HG02588 (cell line): ENCODE measurements around the gene CFAP206.

Experiments
- ATAC-seq: cut with Tn5 transposase; IDR thresholded peaks from one replicate; pipeline ENCODE4 v1.9.1; 2021; ENCODE audit warnings: mild to moderate bottlenecking, moderate library complexity; ENCODE audit not compliant: unreplicated experiment

The CFAP206 gene, protein sequence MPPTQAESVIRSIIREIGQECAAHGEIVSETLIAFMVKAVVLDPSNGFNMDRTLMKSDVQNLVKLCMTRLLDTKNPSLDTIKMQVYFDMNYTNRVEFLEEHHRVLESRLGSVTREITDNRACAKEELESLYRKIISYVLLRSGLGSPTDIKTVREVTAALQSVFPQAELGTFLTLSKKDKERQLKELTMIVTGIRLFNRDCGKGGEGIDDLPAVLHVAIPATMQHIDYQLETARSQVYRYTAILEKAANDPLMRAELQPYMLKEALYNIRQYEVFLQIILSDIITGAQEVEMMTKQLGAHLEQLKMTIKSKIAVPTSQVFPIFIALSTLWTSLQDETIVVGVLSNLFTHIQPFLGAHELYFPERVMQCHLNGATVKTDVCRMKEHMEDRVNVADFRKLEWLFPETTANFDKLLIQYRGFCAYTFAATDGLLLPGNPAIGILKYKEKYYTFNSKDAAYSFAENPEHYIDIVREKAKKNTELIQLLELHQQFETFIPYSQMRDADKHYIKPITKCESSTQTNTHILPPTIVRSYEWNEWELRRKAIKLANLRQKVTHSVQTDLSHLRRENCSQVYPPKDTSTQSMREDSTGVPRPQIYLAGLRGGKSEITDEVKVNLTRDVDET

DNA sequence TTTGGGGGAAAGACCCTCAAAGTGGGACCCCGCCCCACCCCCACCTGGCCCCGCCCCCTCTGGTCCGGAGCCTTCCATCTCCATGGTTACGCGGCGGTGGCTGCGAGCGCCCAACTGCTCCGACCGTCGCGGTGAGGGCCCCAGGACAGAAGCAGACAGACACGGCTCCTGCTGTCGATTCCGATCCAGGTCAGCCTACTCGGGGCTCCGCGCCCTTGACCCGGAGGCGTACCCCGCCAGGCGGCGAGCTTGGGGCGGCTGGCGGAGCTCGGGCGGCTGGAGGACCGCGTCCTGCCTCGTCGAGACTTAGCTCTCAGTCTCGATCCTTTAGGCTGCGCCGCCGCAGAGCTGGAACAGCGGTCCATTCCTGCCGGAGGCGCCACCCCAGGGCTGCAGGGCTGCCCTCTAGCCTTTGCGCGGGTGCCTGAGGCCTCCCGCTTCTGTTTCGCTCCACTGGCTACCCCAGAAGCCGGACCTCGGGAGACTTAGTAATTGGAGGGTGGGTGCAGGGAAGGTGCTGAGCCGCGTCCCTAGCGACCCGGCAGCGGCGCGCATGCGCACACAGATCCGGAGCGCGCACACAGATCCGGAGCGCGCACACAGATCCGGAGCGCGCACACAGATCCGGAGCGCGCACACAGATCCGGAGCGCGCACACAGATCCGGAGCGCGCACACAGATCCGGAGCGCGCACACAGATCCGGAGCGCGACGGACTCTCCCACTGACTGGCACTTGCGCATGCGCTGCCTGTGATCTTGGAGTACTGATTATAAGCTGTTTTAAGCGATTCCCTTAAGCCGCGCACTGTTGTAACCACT is at the start of gene CFAP206:
Gene CFAP206 (plus strand): TSS at position 72 of the 820 bp plus-strand sequence. CDS start 1,868 bp downstream, outside the sequence.
- peak; percentile 82 for ATAC-seq

DNA sequence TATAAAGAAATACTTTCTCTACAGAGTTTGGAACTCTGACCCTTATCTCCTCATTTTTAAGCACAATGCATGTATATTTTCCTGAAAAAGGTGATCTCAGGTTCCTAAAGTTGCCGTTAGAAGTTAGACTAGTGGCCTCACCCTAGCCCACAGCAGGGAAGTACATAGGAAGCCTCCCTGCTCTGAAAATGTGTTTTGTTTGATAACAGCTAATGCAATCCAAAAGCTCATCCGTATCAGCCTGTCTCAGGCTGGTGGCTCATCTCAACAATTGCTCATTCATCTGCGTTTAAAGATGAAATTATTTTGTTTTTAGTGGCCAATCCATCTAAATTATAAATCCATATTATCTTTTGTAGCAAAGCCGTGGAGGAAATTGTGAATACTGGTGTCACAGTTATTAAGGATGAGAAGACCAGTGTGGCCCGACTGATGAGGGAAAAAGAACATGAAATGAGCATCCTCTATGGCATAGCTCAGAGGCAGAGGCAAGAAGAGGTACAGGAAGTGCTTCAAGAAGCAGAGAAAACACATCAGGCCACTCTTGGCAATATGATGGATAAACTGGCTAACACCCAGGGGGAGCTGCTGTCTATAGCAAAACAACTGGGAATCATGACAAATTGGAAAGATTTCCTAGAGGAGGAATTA is 43.0 kb upstream of the CFAP206 start:
- no peak for ATAC-seq

DNA sequence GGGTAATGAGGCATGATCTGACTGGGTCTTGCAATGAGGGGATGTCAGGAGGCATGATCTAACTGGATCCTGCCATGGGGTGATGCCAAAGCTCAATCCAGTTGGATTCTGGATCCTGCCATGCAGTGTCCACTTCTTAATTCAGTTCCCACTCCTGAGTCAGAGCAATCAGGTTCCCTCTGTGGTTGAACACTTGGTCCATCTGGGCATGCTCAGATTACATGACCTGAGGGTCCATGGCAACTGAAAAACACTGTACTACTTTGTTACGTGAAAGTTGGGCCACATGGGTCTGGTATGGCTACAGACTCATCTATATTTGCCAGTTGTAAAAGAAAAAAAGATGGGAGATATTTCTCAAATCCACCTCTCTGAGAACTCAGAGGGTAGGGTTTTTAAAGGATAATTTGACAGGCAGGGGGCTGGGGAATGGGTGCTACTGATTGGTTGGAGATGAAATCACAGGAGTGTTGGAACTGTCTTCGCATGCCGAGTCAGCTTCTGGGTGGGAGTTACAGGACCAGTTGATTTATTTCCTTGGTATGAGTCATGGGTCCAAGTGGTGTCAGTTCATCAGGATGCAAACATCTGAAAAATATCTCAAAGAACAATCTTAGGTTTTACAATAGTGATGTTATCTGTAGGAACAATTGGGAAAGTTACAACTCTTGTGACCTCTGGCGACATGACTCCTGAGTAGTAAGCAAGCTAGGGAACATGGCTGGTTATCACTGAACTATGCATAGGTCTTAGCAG is 41.5 kb upstream of the CFAP206 start:
- no peak for ATAC-seq

DNA sequence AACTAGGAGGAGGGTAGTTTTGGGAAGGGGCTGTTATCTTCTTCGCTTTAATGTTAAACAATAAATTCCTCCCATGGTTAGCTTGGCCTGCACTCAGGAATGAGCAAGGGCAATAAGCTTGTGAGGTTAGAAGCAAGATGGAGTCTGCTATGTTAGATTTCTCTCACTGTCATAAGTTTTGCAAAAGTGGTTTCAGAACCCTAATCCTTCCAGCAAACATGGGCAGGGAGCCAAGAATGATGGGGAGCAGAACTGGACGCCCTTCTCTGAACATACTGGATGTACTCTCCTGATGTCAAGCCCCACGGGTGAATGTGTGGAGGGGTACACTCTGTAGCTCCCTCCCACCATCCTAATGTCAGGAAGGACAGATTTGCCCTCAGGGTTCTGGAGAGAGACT is 40.9 kb upstream of the CFAP206 start:
- ATAC-seq = no peak

DNA sequence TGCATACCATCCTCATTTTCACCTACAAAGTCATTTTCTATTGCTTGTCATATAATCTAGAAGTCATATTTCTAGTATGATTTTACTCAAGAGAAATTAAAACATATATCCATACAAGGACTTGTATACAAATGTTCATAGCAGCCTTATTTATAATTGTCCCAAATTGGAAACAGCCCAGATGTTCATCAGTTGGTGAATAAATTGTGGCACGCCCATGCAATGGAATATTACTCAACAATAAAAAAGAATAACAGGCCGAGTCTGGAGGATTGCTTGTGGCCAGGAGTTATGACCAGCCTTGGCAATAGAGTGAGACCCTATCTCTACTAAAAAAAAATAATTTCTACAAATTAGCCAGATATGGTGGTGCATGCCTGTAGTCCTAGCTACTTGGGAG is 34.4 kb upstream of the CFAP206 start:
- ATAC-seq = no peak

DNA sequence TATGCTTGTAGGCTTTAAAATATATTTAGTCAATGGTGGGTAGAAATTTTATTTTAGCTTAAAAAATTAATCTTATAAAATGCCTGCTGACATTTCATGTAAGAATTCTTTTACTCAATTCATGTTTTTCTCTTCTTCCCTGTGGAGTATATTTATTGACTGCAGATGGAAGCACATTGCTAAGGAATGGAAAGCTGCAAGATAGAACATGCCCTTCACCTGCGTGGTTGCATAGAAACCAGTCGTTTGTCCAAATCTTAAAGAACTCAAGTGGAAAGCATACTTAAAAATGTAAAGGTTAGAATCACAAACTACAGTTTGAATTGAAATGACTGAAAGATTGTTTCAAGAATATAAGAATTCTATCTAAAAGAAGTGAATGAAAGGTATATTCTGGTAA is 32.5 kb upstream of the CFAP206 start:
- ATAC-seq = no peak

DNA sequence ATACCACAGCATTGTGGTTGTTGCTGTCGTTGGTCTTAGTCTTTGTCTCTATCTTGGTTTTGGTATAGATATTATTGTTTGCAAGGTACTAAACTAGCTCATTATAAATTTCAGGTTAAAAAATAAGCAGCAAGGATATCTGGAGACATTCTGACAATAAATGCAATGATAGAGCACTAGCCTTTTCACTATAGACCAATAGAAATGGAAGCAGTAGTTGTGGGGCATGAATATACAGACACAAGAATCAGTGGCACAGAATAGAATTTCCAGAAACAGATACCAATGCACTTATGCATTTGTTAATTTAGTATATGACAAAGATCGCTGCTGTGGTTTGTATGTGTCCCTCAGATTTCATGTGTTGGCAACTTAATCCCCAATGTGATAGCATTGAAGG is 31.1 kb upstream of the CFAP206 start:
- ATAC-seq = no peak

DNA sequence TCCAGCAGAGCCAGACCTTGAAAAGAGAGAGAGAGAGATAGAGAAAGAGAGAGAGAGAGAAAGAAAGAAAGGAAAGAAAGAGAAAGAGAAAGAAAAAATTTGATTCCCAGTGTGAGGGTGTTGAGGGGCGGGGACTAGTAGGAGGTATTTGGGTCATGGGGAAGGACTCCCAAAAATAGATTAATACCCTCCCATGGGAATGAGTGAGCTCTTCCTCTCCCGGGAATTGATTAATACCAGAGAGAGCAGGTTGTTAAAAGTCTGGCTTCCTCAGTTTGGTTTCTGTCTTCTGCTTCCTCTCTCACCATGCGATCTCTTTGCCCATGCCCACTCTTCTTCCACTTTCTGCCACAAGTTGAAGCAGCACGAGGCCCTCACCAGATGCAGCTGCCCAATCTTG is 28.8 kb upstream of the CFAP206 start:
- ATAC-seq = no peak

DNA sequence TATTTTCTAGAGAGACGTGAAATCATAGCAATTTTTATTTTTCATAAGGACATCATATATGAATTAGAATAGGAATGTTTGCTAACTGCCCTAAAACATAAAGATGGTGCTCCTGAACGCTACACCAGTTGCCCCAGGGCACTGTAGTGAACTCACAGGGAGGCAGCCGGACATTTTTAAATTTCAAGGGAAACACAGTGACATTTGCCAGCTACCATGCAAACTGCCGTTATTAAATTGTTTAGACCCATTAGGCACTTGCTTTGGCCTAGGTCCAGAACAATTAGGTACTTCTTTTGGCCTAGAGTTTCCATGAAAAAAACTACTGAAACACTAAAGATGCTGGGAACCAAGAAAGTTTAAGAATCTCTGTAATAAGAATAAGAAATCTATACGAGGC is 24.9 kb upstream of the CFAP206 start:
- ATAC-seq = no peak

DNA sequence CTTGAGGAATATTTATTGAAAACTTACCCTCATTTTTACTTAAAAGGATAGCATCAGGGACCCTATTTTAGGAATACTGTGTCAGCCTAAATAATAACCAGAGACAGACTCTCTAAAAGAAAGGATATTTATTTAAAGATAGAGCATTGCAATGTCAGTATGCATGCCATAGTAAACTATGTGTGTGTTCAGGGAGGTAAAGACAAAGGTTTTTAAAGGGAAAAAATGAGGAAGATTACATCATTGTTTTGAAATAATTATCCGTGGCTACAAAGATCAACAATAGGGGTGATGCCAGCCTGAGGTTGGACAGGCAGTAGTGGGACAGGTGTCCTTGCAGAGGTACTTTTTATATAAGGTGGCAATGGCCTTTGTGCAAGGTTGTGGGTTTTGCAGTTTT is 23.7 kb upstream of the CFAP206 start:
- no peak for ATAC-seq

DNA sequence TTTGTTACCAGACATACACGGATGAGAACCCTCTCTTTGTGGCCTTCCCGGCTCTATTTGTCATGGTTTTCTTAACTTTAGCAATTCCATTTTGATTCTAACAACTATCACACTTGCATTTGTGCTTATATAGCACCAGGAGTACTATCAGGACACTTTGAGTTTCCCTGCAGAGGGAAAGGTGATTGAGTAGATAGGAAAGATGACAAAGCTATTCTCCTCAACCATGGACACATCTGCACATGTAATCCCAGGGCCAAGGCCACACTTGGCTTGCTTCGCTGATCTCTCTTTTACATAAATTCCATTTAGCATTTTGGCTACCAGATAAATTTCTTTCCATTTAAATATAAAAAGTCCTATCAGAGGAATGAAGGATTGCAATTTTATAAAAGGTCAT is 23.3 kb upstream of the CFAP206 start:
- no peak for ATAC-seq

DNA sequence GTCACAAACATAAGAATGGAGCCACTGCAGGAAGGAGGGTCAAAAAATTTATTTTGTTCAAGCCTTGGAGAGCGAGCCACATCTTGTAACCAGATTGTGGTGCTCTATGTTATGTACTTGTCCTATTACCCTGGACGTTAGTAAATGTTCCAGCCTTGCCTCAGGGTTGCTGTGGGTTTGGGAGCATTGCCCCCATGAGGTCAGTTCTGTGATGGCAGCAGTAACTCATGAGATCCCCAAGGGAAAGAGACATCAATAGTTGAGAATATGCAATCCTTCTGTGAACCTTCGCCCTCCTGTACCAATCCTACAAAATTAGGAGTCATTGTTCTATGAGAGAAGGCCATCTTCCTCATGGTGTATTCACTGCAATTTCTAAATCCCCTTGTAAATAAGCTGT is 16.4 kb upstream of the CFAP206 start:
- peak; percentile 53 for ATAC-seq

DNA sequence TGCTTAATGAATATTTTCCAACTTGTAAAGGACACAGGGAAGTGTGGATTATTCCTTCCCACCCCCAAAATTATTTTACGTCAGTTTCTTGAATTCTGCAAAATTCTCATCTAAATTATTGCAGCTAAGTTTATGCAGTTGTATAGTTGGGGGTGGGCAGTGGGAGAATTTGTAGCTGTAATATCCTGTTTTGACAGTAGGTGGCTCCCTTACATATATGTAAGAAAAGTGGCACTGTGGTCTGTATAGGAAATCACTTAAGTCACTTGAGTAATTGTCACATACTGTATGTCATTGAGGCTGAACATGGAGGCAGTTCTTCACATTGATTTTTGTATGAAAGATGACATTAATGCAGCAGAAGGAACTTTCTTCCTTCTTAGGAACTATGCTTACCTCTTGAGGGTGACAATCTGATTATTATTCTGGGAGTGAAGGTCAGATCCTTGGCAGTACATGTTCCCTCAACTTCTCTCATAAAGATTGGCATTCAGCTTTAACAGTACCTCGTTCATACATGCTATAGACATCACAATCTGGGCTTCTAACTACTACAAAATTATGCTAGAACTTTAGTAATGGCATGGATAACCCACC is 14.6 kb upstream of the CFAP206 start:
- peak; percentile 72 for ATAC-seq

DNA sequence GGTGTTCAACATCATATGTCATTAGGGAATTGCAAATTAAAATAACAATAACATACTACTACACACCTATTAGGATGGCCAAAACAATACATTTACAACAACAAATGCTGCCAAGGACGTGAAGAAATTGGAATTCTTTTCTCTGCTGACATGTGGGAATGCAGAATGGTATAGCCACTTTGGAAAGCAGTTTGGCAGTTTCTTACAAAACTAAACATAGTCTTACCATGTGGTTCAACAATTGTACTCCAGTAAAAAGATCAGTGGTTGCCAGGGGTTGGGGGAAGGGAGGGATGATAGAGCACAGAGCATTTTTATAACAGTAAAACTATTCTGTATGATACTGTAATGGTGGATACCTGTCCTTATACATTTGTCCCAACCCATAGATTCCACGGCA is 12.3 kb upstream of the CFAP206 start:
- no peak for ATAC-seq

DNA sequence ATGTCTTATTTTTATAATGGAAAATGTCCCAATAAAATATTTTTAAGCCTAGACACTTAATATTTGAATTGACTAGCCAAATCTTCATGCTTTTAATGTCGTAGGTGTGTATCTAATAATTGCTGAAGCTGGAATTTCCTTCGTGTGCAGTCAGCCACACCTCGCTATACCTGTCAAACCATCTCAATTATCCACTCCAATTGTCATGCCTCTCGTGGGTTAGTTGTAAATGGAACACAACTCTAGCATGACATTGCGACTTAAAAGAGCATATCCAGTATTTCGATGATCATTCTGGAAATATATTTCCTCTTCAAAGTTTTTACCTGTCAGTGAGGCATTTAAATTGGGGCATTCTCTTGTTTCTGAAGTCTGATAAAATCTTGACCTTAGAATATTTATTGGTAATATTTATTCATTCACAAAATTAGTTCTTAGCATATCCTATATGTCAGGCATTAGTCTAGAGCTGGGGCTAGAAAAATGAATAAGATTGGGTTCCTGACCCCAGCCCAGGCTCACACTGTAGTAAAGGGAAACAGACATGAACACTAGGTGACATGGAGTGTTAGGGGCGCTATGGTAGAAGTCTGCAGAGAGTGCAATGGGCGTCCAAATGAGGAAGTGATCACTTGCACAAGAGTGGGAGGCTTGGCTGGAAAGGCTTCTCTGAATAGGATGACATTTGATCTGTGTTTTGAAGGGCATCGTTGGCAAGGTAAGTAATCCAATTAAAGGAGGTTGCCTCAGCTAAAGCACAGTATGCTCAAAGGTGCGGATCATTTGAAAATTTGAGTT is 11.0 kb upstream of the CFAP206 start:
- no peak for ATAC-seq

DNA sequence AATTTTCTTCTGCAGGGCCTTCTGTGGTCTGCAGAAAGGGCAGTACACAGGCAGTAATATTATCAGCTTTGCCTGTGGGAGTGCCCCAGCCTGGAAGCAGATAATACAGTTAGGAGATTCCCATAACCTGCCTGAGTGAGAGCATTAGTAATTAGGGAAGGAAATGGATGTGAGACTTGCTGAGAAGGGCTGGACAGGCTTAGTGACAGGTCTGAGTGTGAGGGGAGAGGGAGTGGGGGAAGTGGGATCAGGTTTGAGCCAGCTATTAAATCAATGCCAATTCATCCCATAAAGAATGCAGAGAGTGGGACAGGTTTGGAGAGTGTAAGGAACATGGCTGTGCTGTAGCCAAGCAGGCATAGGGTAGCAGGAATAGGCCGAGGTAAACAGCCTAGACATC is 10.1 kb upstream of the CFAP206 start:
- ATAC-seq = no peak

DNA sequence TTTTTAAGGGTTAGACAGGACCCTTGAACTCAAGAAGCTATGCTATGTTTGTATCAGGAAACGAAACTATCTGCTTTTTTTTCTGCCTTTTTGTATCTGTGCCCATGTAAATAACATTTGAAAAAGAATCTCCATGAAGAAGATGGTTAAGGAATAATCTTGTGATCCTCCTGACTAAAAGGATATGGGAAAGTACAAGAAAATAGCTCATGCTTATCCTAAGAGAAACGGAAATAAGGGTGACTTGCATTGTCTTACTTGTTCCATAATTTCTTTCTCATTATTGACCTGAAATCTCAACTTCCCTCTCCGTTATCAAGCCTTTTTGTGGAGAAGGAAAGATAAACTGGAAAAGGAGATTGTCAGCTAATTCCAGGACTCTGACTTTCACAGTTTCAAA is 5.9 kb upstream of the CFAP206 start:
- no peak for ATAC-seq

DNA sequence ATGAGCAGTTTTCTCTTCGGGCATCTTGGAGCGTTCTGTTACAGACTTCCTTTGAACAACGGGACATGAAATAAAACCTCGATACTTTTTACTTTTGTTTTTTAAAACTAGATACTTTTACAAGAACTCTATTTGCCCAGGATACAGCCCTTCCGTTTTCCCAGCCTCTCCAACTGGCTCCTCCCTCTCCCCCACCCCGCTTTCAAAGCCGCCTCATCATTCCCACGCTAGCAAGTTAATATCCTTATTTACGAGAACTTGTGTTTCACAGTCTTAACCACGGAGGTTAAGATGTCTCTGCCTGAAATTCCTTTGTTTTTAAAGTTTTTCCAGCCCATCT is 241 bp upstream of the CFAP206 start:
- ATAC-seq = peak; percentile 3

DNA sequence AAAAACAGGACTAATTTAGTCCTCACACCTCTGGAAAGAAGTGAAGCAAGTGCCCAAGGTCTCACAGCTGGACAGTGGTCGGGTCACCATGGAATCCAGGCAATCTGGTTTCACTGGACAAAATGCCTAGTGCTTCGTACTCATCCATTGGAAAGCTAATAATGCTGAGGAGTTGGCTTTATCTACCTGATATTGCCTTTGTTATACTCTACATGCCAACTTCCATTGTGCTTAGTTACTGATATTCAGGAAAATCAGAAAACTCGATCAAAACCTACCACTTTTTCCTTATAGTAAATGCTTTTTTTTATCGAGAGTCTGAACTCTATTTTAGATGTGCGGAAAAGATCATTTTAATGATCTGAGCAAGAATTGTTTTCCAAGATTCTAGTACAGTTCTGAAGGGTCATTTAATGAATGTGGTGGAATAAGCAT is 966 bp downstream of the CFAP206 start:
- ATAC-seq = no peak
